AG04449 (cell line): ENCODE measurements around the gene OR2H1.
"Not testable (repeated sequence)": the region's sequence is repeated elsewhere in the genome, so short reads cannot be mapped to it uniquely, and the experiment has no call there.

ENCODE experiments used
- CTCF ChIA-PET: fragments of 350-600 bp; formaldehyde crosslinking; extraction: SDS; loops from one replicate; lab custom pipeline; 2021; ENCODE audit warnings: antibody characterized with exemption; lab: Yijun Ruan, JAX
- POLR2A ChIA-PET: fragments of 400-600, 350-600 bp; formaldehyde crosslinking; extraction: SDS; loops from one replicate; lab custom pipeline; 2020; ENCODE audit warnings: antibody characterized with exemption, inconsistent platforms; lab: Yijun Ruan, JAX
- DNase-seq: peaks from one replicate; pipeline ENCODE4 v3.0.0-alpha.2; 2010; ENCODE audit warnings: low read depth, low spot score
- H3K4me3 ChIP-seq: 2 replicates; pipeline ENCODE4 v1.5.1; 2011; ENCODE audit warnings: low read depth, mild to moderate bottlenecking, control low read depth, low read length
- CTCF ChIP-seq: IDR thresholded peaks from one replicate; pipeline ENCODE4 v1.5.1; 2011; ENCODE audit warnings: mild to moderate bottlenecking, moderate library complexity, low read length, control low read depth, inconsistent platforms; ENCODE audit not compliant: insufficient read depth; ENCODE audit errors: missing control alignments

Gene OR2H1

GRCh38 chr6:29426654-29427053 is 30.3 kb upstream of the OR2H1 start:
- ChIA-PET POLR2A (no interaction called here), CTCF (no interaction called here)
- H3K4me3 ChIP-seq, result no peak overlapping the region
- TF ChIP-seq CTCF, result no peak
- no peak for DNase-seq

- CTCF ChIA-PET, POLR2A ChIA-PET, DNase-seq: not testable (repeated sequence)
These were observed 20.2 kb upstream of the OR2H1 start for GRCh38 chr6:29436730-29437129.

GRCh38 chr6:29439006-29439405 is 17.9 kb upstream of the OR2H1 start, which contains the start of gene OR10C1:
Gene OR10C1 (plus strand): TSS chr6:29439306. CDS start chr6:29440016, 710 bp downstream.
- TF ChIP-seq CTCF, result no peak
- no peak for DNase-seq
- POLR2A ChIA-PET, result no interaction called here
- no peak within 1 kb of the TSS for H3K4me3 ChIP-seq
- CTCF ChIA-PET, result no interaction called here

More at GRCh38 chr6:29436730-29437129, 20.2 kb upstream of the OR2H1 start:
- not testable (repeated sequence) for H3K4me3 ChIP-seq

- no peak for TF ChIP-seq CTCF
- CTCF ChIA-PET, result no interaction called here
These were observed 14.2 kb upstream of the OR2H1 start for GRCh38 chr6:29442719-29443118.

GRCh38 chr6:29444031-29444430 is 12.9 kb upstream of the OR2H1 start:
- DNase-seq, CTCF ChIA-PET, POLR2A ChIA-PET, H3K4me3 ChIP-seq: not testable (repeated sequence)

More at GRCh38 chr6:29442719-29443118, 14.2 kb upstream of the OR2H1 start:
- DNase-seq, result no peak
- POLR2A ChIA-PET, result no interaction called here
- no peak overlapping the region for H3K4me3 ChIP-seq

GRCh38 chr6:29447670-29448069 is 9.3 kb upstream of the OR2H1 start:
- ChIA-PET POLR2A (no interaction called here), CTCF (no interaction called here)
- no peak for DNase-seq
- no peak for TF ChIP-seq CTCF
- H3K4me3 ChIP-seq, result no peak overlapping the region

- H3K4me3 ChIP-seq, result no peak overlapping the region
- ChIA-PET POLR2A (no interaction called here), CTCF (no interaction called here)
- no peak for DNase-seq
- no peak for TF ChIP-seq CTCF
These were observed 5.3 kb upstream of the OR2H1 start for GRCh38 chr6:29451471-29452193.
